Omental fat pad (tissue), 4 donors: ENCODE results near the gene CABLES1. TPM values are rescaled to one million over a fixed set of nuclear protein-coding genes. Genes with fewer than 3 reads are reported as not detected.

Experiments used
- ATAC-seq: fragments of 150-250 bp; one replicate; pipeline ENCODE4 v1.9.1; 2016; ENCODE audit warnings: mild to moderate bottlenecking, moderate library complexity; ENCODE audit not compliant: low FRiP score
- DNase-seq: peaks from one replicate; pipeline ENCODE4 v3.0.0-alpha.2; 2019; ENCODE audit warnings: low spot score
- total RNA-seq, 4 donors: library from RNA; depleted of rRNA; stranded (reverse); fragments of >200 nt; gene quantifications; one replicate each; pipeline ENCODE4 v1.1.0, GENCODE V29; 2016
- TF ChIP-seq, protein P1 (sequence below), 3 donors: fragments of 450-650 bp; IDR thresholded peaks; one replicate each; pipeline ENCODE4 v1.5.1; 2016 to 2017; ENCODE audit warnings: antibody characterized with exemption in 3 of 3, mild to moderate bottlenecking in 3 of 3, moderate library complexity in 2 of 3

The CABLES1 gene
- total RNA-seq, 4 donors from 2014 or later: 24.4 to 95.9 (median 30.4) TPM

DNA sequence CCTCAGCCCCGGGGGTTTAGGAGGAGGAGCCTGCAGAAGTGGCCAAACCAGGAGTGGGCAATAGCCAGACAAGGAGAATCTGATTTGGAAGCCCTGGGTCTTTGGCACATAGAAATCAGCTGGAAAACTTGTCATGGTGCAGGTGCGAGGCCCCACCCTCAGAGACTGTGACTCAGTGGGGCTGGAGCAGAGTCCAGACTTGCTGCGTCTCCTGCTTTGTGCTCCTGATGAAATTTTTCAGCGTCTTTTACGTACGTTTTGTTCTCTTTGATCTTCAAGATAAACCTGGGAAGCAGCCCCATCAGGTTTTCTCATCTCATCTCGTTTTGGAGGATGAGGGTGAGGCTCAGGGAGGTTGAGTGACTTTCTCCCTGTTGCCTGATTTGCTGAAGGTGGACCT is 114.1 kb downstream of the CABLES1 start:
- TF ChIP-seq, protein P1, sequence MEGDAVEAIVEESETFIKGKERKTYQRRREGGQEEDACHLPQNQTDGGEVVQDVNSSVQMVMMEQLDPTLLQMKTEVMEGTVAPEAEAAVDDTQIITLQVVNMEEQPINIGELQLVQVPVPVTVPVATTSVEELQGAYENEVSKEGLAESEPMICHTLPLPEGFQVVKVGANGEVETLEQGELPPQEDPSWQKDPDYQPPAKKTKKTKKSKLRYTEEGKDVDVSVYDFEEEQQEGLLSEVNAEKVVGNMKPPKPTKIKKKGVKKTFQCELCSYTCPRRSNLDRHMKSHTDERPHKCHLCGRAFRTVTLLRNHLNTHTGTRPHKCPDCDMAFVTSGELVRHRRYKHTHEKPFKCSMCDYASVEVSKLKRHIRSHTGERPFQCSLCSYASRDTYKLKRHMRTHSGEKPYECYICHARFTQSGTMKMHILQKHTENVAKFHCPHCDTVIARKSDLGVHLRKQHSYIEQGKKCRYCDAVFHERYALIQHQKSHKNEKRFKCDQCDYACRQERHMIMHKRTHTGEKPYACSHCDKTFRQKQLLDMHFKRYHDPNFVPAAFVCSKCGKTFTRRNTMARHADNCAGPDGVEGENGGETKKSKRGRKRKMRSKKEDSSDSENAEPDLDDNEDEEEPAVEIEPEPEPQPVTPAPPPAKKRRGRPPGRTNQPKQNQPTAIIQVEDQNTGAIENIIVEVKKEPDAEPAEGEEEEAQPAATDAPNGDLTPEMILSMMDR (IDR thresholded peaks at IDR 0.05): no peak
- ATAC-seq (no peak), DNase-seq (no peak)

GRCh38 chr18:23250893-23251656 is 115.8 kb downstream of the CABLES1 start:
- peak; percentile 86 for ATAC-seq
- no peak for DNase-seq
- TF ChIP-seq, protein P1 (IDR thresholded peaks at IDR 0.05): no peak

DNA sequence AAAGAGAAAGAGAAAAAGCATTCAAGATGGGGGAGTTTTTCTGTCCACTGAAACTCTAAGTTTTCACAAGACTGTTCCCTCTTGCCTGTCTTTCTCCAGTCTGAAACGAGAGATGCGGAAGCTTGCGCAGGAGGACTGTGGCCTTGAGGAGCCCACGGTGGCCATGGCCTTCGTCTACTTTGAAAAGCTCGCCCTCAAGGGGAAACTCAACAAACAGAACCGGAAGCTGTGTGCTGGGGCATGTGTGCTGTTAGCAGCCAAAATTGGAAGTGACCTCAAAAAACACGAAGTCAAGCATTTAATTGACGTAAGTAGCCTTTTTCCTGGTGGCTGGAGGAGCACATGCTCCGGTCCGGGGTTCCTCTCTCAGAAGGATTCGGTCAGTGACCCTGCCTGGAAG is 118.3 kb downstream of the CABLES1 start:
- TF ChIP-seq, protein P1 (IDR thresholded peaks at IDR 0.05): no peak
- ATAC-seq (no peak), DNase-seq (no peak)

GRCh38 chr18:23257137-23257536 is 121.9 kb downstream of the CABLES1 start:
- TF ChIP-seq, protein P1 (IDR thresholded peaks at IDR 0.05): no peak
- no peak for DNase-seq
- ATAC-seq: no peak

DNA sequence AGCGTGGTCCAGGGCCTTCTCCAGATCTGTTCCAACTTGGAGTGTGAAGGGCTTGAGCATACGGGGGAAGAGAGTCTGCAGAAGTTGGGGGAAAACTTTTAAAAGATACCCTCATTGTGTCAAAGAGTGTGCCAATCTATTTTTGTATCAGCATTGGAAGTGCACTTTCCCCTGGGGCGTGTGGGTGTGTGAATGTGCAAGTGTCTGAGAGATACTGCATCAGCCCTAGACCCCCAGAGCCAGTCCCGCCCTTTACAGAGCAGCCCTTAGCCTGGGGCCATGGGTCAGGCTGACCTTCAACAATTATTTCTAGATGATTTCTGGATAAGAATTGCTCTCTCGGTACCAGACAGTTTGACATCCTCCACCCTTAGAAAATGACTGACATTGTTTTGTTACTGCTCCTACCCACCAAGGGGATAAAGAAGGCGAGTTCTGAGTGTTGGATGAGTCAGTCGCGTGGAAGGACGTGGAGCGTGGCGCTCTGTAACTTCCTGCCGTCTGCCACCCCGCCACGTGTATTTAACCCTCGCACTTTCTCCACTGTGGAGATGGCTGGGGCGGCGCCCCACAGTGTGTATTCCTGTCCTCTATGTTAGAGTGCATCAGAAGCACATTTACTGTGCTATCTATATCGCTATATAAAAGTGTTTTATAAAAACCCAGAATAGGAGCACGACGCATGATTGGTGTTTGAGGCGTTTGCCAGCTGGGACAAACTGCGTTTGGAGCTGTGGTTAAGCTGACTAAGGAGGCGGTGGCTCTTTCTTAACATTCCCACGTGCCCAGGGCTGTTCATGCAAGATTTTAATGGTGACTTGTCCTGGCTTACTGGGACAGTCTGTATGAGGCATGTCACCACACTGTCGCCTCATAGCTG is 122.6 kb downstream of the CABLES1 start:
- no peak for ATAC-seq
- TF ChIP-seq, protein P1 (IDR thresholded peaks at IDR 0.05): no peak
- DNase-seq: no peak

DNA sequence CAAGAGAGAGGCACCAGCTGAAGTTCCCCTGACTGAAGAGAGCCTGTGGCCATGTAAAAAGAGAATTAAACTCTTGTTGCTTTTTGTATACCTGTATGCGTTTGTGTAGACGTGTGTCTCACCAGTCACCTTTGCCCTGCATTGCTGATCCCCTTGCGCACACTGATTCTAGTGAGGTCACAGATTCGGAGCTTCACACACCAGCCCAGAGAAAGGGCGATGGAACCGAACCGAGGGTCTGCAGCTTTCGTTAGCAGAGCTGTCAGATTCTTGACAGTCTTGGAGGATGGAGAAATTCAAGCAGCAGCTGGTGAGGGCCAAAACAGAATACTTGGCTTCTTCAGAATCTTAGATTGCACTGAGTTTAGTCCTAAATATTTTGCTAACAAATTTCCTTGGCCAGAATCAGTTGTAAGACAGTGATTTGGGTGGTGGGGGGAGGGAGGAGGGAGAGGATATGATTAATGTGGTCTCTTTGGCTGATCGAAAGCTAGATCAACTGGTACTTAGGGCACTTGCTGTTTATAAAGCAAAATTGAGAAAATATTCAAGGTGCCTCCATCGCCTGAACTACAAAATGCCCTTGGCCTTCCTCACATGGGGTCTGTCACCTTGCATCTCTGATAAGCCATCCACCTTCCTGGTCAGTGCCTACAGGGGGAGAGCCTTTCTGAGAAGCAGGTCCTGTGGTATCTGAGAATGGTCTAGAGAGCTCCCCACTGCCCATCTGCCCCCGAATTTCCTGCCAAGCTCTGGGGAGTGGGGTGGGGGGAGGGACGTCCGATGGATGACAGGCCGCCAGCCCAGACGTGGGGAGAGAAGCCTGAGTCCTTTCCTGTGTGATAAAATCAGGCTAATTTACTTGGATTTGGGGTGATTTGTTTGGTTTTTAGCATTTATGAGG is 123.5 kb downstream of the CABLES1 start:
- TF ChIP-seq, protein P1 (IDR thresholded peaks at IDR 0.05): no peak
- no peak for DNase-seq
- ATAC-seq: no peak
